AG08395 (cell line): ENCODE measurements around the gene VIT.

Experiments used
- DNase-seq: peaks from one replicate; pipeline ENCODE4 v3.0.0; 2012; ENCODE audit warnings: mixed read lengths, low spot score

Gene VIT, protein sequence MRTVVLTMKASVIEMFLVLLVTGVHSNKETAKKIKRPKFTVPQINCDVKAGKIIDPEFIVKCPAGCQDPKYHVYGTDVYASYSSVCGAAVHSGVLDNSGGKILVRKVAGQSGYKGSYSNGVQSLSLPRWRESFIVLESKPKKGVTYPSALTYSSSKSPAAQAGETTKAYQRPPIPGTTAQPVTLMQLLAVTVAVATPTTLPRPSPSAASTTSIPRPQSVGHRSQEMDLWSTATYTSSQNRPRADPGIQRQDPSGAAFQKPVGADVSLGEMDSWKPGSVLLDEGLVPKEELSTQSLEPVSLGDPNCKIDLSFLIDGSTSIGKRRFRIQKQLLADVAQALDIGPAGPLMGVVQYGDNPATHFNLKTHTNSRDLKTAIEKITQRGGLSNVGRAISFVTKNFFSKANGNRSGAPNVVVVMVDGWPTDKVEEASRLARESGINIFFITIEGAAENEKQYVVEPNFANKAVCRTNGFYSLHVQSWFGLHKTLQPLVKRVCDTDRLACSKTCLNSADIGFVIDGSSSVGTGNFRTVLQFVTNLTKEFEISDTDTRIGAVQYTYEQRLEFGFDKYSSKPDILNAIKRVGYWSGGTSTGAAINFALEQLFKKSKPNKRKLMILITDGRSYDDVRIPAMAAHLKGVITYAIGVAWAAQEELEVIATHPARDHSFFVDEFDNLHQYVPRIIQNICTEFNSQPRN

GRCh38 chr2:36696533-36696932, at the start of gene VIT:
TSS of gene VIT (plus strand) at chr2:36696707. CDS start at chr2:36716371, 19,664 bp downstream.
- peak; percentile 38 for DNase-seq

DNA sequence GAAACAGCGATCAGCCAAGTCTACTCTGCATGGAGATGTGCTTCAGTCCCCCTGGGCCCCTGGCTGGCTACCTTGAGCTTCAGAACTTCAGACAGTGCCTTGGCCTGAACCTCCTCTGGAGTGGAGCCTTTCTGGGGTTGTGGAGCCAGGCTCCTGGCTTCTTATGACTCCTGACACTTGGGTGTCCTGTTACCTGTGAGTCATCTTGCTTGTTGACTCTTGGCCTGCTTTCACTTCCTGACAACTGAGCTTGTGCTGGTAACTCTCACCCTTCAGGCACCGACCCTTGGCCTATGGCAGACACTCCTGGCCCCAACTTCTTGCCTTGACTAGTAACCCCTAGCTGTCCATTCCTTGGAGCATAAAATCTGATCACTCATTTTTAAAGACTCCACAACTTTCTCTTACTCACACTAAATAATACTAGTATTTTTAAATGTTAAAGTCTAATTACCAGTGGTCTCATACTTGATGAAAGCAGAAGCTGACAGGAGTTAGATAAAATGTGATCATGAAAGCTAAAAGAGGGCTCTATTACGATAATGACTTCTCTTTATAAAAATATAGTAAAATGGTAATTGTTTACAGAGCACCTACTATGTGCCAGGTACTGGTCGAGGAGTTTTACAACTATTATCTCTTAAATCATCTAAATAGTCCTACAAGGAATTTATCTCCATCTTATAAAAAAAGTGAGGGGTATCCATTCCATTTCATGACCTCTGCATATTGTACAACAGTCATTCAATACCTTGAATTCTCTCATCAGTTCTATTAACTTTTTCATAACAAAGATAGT, 46.3 kb upstream of the VIT start:
- peak; percentile 76 for DNase-seq

DNA sequence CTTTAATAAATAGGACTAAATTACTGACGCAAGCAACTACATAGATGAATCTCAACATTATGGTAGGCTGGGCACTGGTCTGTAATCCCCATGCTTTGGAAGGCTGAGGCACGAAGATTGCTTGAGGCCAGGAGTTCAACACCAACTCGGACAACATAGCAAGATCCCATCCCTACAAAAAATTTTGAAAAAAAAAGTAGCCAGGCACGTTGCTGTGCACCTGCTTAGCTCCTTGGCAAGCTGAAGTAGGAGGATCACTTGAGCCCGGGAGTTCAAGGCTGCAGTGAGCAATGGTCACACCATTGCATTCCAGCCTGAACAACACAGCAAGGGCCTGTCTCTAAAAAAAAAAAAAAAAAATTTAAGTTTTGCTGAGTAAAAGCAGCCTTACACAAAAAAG, 43.4 kb upstream of the VIT start:
- DNase-seq: no peak

DNA sequence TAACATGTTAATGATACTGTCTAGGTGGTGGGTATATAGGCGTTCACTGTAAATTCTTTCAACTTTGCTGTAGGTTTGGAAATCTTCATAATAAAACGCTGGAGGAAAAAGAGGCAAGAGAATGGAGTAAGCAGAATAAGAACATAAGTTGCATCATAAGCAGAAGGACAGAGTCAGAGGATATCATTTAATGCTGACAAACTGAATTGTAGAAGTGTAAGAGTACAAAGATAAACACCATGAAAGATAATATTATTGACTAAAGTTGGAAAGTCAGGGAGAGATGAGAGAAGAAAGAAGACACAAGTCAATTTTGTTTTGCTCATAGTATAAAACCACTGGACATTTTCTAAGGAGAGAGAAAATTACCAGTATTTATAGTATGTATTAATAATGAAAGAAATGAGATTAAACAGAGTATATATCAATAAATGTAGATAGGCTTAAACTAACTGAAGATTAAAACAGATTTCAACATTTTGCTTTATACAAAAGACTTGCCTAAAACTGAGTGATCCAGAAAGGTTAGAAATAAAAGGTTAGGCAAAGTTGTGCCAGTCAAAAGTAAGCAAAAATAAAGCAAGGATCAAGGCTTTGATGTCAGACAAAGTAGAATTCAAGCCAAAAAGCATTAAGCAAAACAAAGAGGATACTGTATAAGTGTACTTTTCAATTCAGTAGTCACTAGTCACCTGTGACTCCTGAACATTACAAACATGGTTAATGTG, 42.4 kb upstream of the VIT start:
- DNase-seq: no peak

- peak; percentile 94 for DNase-seq
Measured at GRCh38 chr2:36655453-36655852, 41.1 kb upstream of the VIT start.

- DNase-seq: no peak
Measured at GRCh38 chr2:36657703-36658102, 38.8 kb upstream of the VIT start.

DNA sequence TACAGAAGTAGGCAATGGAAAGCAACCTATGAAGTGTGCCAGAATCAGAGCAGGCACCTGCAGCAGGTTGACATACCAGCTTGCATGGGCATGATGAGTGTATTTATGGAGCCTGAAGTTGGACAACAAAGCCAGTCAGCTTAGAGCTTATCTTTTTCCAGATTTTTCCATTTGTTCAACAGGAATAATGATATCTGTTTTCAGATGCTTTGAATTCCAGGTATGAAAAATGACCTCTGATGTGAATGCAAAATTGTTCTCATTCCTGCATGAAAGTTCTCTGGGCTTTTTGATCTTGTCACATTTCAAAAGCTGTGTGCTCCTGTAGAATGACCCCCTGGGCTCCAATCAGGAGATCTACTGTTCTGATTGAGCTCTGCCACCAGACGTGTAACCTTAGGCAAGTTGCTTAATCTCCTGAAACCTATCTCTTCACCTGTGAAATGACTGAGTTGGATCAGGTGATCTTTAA, 38.2 kb upstream of the VIT start:
- DNase-seq: no peak

DNA sequence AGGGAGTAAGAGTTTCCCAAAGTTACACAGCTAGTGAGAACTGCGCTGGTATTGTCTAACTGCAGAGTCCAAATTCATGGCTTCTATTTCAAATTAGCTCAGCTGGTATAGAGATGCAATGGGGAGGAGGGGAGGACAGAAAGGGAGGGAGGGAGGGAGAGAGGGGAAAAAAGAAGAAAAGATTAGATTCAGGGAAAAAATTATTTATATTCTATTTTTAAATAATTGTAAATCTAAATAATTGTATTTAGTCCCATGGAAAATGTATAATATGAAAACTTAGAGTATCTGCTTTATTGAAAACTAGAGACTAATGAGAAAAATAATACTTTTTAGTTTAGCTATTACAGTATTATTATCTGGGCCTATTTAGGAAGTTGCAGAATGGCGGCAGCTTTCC, 37.3 kb upstream of the VIT start:
- no peak for DNase-seq

- peak; percentile 42 for DNase-seq
Measured at GRCh38 chr2:36659872-36660312, 36.6 kb upstream of the VIT start.

- no peak for DNase-seq
Measured at GRCh38 chr2:36662638-36663037, 33.9 kb upstream of the VIT start.

- DNase-seq: no peak
Measured at GRCh38 chr2:36663295-36663694, 33.2 kb upstream of the VIT start.

- peak; percentile 66 for DNase-seq
Measured at GRCh38 chr2:36663851-36664695, 32.4 kb upstream of the VIT start.

DNA sequence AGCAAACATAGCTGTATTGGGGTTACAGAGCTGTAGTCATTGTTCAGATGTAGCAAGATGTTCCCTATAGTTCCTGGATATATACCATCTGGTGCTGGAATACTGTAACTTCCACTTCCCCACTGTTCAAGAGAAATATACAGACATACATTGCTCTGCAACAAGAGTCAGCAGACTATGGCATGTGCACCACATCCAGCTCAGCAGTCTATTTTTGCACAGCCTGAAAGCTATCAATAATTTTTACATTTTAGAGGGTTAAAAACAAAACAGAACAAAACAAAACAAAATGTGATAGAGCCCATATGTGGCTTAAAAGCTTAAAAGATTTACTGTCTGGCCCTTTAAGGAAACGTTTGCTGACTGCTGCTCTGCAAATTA, 31.8 kb upstream of the VIT start:
- DNase-seq: no peak

- DNase-seq: no peak
Measured at GRCh38 chr2:36667931-36668330, 28.6 kb upstream of the VIT start.

DNA sequence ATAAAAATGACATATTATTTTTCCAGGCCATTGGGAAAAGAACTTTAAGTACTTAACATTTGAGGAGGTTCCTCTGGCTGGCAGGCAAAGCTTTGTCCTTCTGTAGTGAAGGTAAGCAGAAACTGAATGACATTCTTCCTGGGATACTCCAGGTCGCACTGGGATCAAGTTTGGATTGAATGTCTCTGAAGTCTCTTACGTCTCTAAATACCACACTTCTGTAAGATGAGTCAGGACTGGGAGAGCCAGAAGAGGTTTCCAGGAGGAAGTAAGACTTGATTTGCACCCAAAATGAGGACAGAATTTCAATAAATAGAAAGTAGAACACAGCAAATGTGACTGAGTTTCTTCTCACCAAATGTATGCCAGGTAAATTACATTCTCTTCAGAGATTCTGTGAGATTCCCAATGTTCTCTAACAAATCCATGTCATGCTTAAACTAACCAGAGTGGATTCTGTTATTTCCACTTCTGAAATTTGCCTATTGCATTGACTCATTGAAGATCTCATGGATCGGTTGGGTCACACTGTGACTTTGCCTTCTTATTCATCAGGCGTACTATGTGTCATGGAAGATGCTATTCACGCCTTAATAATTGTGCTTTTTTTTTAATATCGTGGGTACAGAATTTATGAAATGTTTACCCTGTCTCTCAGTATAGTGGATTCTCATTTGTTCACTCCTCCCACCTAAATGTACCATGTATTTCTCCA, 25.5 kb upstream of the VIT start:
- DNase-seq: peak; percentile 32

- DNase-seq: no peak
Measured at GRCh38 chr2:36671731-36672130, 24.8 kb upstream of the VIT start.

DNA sequence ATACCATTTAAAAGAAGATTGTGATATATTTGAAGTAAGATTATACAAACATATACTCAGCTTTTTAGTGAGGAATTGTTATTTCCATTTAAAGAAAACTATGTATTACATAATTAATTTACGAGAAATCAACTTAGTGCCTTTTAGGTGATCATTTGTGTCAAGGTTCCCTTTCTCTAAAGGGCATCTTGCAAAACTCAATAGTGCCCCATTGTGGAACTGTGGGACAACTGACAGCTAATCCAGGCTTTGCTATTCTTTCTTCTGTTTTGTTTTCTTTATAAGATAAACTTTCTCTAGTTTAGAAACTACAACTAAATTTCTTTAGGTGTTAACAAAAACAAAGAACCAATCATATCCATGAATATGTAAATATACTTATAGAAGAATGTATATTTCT, 24.3 kb upstream of the VIT start:
- peak; percentile 34 for DNase-seq

DNA sequence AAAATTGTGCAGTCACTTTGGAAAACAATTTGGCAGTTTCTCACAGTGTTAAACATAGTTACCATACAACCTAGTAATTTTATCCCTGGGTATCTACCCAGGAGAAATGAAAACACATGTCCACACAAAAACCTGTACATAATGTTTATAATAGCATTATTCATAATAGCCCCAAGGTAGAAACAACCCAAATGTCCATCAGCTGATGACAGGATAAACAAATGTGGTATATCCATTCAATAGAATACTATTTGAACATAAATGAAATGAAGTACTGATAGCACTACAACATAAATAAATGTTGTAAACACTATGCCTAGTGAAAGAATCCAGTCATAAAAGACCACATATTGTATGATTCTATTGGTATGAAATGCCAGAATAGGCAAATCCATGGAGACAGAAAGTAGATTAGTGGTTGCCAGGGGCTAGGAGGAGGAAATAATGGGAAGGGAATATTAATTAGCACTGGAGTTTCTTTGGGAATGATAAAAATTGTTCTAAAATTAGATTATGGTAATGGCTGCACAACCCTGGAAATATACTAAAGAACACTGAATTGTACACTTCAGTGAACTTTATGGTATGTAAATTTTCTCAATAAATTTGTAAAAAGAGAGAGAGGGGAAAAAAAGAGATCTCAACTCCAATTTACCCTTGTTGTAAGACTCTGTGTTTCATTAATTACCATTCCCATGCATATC, 20.8 kb upstream of the VIT start:
- no peak for DNase-seq

- no peak for DNase-seq
Measured at GRCh38 chr2:36676364-36676763, 20.1 kb upstream of the VIT start.

GRCh38 chr2:36677386-36677785, 19.1 kb upstream of the VIT start:
- DNase-seq: no peak
